Iris pigment epithelial cell (primary cell): ENCODE results near the gene PSAT1.
"Not testable (repeated sequence)": the region's sequence is repeated elsewhere in the genome, so short reads cannot be mapped to it uniquely, and the experiment has no call there.

ENCODE experiments used
- DNase-seq: peaks from one replicate; pipeline ENCODE4 v3.0.0-alpha.2; 2011; ENCODE audit warnings: low read depth

The PSAT1 gene

DNA sequence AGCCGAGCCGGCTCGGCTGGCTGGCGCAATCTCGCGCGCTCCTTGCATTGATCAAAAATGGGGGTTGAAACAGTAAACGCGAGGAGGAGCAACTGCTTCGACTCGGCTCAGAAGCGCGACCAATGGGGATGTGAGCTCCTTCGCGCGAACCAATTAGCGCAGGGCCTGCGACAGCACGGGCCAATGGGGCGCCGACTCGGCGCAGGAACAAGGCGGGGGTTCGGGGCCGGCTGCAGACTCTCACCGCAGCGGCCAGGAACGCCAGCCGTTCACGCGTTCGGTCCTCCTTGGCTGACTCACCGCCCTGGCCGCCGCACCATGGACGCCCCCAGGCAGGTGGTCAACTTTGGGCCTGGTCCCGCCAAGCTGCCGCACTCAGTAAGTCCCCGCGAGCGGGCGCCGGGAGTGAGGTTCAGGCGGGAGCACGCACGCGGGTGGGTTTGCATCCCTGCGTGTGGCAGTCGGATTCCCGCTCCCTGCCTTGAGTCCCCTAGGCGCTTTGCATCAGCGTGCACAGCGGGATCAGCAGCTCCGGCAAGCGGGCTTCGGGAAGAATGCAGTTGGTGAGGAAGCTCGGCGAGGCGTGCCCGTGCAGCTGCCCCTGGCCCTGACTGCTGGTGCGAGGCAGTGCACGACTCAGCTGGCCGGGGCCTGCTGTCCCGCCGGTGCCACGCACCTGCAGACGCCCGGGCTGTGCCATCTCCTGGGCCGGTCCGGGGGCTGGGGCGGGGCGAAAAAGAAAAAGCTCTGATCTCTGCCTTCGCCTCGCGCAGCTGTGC is at the start of gene PSAT1:
Gene PSAT1, plus strand, starts transcription at position 233 of the 779 bp plus-strand sequence. Its CDS starts 86 bp downstream, at position 319.
- peak; percentile 99 for DNase-seq

DNA sequence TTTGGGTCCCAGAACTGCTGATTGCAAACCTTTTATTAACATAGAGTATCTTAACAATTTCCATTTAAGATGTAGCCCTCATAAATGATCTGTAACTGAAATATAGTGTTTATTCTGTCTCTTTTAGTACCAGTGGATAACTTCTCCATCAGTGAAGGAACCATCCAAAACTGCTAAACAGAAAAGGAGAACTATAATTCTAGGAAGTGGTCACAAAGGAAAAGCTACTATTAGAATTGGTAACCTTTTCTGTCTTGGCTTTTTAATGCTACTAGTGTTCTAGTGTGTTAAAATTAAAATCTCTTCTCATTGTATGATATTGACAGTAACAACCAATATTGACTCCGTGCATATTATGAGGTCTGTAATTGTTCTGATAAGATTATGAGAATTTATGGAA is 48.3 kb upstream of the PSAT1 start:
- no peak for DNase-seq

DNA sequence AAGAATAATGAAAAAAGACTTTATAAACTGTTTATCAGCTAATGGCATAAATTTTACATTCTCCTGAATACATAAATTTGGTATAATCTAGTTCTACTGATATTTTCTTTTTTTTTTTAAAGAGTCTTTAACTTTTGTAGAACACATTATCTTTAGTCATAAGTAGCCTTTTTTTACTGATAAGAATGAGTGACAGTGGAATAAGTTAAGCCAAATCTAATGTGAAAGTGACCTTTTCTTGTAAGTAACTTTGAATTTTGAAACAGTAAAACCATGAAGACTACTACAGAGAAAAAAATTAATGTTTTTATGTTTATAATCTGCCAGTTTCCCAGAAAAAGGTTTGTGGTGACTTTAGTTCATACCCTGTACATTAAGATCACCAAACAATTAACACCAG is 47.4 kb upstream of the PSAT1 start:
- no peak for DNase-seq

DNA sequence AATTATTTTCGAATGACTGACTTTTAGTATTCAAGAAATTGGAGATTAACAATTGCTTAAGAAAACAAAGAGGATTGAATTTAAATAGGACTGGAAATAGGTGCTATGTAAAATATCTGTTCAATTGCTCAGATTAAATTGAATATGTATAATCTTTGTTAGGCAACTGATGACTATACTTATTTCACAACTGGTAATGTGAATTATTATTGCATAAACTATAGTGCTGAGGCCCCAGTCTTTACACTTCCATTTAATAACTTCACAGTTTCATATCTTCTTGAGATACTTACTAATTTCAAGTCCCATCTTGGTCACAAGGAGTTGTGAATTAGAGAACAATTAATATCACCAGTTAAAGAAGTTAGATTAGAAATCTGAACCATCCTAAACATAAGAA is 44.3 kb upstream of the PSAT1 start:
- no peak for DNase-seq

DNA sequence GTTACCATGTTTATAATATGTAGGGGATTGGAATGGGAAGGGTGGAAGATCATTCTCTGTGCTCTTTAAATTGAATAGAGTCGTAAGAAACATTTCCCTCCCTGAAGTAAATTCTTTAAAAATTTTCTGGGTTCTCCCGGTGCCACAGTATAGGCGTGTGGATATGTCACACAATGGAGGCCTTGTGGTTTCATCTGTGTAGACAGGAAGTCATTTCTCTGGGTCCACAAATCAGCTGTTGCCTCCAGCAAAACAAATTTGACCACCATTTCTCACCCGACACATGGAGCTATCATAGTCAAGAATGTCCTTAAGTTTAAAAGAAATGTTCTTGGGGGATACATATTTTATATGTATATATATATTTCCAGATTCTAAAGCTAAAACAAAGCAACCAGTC is 43.6 kb upstream of the PSAT1 start:
- DNase-seq = no peak

DNA sequence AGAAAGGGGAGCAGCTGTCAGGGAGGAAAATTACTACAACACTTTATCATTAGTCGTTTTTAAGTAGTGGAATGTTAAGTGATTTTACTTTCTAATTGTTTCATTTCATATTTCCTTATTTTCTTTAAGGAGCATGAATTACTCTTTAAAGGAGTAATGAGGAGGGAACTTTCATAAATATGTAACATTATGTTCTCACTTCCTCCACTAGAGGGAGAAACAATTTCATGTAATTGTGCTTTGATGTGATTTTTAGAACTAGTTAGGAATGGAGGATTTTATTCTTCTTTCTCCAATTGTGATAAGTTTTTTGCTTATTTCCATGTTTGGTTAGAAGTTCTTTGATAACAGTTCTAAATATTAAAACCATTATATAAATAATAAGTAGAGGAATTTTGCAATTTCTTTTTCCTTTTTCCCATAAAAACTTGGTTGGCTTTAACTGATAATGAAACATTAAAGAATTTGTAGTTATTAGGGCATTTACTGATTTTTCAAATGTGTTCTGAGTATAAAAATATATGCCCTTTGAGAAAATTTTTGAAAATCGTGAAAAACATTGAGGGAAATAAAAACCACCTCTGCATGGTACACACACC is 35.4 kb upstream of the PSAT1 start:
- peak; percentile 43 for DNase-seq

DNA sequence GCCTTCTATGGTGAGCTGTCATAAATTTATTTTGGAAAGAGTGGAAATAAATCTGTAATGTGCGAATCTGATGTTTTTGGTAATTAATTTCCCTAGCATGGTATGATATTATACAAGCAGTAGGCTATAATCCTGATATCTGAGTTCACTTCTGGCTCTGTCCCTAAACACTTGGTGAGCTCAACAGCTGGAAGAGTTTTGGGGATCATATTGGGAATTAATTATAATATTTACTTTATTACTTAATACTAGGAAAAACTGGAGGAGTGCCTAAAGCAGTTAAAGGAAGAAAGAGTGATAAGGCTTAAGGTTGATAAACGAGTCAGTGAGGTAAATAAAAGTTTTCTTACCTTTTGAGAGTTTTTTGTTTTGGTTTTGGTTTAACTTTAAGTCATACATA is 34.3 kb upstream of the PSAT1 start:
- DNase-seq = no peak

DNA sequence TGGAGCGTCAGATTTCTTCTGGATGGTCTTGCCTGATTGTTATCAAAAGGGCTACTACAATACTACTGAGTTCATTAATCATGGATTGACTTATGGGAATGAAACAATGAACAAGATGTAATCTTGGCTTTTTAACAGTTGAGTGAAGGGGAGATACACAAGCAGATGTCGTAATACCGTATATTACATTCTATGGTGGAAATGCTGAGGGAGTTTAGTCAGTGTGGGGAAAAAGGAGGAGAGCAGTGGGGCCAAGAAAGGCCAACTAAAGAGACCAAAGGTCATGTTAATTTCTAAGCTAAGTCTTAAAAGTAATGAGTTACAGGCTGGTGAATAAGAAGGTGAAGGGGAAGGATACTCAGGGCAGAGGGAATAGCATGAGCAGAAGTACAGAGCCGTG is 29.0 kb upstream of the PSAT1 start:
- no peak for DNase-seq

DNA sequence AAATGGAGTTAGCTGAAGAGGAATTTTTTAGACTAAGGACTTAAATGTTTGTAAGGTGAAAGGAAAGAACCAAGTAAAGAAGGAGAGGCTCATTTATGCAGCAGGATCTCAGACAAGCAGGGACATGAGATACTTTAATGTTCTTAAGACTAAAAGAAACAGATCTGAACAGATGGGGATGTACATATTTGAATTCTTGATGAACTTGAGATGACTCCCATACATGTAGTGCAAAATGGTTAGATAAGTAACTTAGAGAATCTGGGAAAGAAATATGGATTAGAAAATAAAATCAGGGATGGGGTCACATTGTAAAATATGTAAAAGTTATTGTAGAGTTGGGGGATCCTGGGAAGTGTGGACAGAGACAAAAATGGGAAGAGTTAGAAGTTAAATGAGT is 27.1 kb upstream of the PSAT1 start:
- DNase-seq = no peak

DNA sequence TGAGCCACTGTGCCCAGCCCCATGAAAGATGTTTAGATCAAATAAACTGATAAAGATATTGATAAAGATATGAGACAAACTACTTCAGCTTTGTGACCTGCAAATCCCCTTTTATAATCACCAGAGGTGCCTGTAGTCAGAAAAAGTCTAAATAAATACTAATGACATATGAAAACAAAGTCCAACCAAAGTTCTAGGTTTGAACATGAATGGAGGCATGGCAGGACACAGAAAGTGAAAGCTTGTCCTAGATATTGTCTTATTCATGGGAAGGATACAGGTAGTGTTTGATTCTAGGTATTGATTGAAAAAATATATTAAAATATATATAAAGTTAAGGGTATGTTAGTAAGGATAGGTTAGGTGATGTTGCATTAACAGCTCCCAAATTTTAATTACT is 24.6 kb upstream of the PSAT1 start:
- no peak for DNase-seq

DNA sequence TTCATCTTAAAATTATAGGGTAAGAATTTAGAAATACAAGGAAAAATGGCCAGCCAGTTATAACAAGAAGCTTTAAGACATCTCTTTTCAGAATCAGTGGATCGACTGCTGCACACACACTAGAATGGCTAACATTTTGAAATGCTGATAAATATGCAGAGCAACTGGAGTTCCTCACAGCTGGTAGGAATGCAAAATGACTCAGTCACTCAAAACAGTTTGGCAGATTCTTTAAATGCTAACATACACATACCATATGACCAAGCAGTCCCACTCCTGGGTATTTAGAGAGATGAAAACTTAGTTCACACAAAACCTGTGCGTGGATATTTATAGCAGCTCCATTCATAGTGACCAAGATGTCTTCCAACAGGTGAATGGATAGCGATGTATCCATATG is 23.2 kb upstream of the PSAT1 start:
- peak; percentile 65 for DNase-seq

DNA sequence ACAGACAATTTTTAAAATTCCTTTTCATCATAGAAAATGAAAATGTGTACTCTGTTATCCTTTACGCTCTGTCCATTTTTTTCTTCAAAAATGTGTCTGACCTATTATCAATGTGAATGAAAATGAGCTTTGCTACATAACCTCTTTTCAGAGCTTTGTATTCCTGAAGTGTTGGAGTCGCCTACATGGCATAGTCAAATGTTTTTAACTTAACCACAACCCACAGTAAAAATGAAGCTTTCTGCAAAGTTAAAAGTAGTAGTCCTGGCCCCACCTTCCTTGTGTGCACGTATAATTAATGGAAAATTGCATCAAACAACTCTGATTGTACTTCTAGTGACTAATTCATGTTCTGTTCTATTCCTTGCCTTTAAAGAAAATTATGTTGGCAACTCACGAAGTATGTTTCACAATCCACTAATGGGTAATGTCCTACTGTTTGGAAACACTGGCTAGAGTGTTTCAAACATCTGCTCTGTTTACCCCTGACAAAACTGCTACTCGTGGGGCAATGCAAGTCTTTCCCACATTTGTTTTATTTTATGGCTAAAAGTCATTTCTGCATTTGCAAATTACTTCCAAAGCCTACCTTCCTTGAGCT is 18.6 kb upstream of the PSAT1 start:
- DNase-seq = peak; percentile 85

DNA sequence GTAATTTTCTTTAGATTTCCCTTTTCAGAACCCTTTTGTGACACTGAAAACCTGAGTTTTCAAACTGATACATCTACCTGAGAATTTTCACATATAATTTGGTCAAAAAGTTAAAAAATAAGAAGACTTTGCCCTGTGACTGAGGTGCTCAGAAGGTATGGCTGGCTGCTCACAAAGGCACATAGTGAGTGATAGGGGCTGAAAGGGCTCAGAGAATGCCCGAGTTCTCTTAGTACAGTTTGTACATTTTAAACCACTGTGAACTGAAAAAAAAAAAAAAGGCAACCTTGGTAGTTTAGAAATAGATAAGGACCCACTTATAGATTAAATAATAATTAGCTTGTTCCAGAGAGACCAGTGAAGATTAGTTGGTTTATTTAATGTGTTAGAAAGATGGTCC is 18.1 kb upstream of the PSAT1 start:
- no peak for DNase-seq

DNA sequence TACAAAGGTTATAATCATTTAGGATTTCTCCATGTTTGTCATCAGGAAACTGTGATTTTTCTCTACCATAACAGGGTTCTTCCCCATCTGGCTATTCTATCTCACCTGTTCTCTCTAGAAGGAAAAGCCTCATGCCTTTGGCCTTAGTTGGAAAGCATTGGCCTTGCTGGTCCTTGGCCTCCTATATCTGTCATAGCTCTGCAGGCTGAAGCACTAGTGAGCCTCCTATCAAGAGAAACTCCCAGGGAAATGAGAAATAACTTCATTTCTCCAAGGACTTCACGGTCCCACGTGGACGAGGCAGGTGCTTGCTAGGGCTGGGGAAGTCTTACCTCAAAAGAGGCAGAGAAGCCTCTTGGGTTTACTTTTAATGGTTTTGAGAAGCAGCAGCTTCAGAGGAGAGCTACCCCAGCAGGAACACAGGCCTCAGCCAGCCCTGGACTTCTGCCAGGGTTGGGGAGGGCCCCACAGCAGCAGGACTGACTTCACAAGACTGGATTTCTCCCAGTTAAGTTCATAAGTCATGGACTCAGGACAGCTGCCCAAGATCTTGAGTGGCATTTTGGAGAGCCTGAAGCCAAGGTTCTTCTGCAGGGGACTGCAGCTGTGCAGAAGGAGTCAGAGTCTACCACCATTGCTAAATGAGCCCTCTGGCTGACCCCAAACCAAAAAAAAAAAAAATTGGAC is 15.8 kb upstream of the PSAT1 start:
- peak; percentile 81 for DNase-seq

DNA sequence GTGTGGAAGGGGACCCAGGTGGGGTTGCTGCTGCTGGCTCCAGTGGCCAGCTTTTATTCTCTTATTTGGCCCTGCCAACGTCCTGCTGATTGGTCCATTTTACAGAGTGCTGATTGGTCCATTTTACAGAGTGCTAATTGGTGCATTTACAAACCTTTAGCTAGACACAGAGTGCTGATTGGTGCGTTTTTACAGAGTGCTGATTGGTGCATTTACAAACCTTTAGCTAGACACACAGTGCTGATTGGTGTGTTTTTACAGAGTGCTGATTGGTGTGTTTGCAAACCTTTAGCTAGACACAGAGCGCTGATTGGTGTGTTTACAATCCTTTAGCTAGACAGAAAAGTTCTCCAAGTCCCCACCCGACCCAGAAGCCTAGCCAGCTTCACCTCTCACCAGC is 12.7 kb upstream of the PSAT1 start:
- not testable (repeated sequence) for DNase-seq

DNA sequence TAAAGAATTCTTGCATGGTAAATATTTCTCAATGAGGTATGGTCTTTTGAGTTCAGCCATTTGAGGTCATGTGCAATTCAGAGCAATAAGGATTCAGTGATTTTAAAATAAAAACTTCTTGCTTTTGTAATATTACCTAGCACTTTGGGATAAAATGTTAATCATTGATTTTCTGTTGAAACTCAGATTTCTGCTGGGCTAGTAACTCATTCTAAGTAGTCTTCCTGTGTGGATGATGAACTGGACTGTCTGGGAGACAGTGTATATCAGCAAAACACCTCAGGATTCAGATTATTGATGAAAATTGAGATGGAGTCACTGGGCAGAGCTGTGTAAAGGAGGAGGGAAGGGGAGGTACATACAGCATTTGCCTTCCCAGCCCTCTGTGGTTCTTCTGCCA is 10.8 kb upstream of the PSAT1 start:
- DNase-seq = no peak

DNA sequence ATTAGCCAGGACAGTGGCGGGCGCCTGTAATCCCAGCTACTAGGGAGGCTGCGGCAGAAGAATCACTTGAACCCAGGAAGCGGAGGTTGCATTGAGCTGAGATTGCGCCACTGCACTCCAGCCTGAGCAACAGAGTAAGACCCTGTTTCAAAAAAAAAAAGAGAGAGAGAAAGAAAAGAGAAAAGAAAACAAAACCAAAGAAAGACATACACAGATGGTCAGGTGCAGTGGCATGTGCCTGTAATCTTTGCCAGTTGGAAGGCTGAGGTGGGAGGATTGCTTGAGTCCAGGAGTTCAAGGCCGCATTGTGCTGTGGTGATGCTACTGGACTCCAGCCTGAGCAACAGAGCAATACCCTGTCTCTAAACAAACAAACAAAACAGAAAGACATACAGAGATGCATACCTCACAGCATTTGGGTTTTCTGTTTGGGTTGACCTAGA is 10.0 kb upstream of the PSAT1 start:
- no peak for DNase-seq

DNA sequence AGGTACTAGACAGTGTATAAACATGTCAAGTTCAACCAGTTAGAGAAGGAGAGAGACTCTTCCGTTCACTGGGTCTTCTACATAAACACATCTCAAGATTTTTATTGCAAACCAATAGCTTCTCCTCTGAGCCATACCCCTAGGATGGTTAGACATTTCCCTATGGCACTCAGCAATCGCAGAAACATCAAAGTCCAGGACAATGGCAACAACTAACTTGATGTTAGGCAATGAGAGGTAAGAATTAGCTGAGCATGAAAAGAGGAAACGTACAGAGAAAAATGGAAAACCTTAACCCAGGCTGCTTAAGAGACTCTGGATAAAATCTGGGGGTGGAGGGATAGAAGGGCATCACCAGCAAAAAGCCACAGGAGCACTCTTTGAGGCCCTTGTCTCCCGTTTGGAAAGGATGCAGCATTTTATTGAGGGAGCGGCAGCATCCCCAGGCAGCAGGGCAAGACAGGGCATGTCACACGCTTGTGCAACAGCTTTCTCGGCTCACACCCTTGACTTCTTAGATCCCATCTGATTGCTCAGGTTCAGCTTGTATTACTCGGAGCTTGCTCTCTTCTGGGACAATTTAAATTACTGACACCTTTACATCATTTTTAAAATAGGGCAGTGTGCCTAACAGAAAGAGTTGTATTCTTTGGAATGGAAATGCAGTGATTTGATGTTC is 8.6 kb upstream of the PSAT1 start:
- no peak for DNase-seq

DNA sequence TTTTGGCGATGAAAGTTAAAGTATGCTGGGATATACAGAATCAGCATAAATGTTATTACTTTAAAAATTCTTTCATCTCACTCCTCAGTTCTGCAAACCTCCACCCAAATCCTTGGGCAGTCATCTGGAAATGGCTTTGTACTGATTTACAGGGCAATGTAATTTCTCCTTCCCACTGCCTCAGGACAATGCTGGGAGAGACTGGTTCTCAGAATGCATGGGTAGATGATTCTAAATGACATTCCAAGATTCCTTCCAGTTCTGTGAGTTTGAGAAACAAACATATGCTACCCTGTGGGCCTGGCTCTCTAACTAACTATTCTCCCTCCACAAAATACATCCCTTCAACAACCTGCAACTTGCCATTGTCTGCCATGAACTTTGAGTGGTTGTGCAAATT is 7.5 kb upstream of the PSAT1 start:
- no peak for DNase-seq

DNA sequence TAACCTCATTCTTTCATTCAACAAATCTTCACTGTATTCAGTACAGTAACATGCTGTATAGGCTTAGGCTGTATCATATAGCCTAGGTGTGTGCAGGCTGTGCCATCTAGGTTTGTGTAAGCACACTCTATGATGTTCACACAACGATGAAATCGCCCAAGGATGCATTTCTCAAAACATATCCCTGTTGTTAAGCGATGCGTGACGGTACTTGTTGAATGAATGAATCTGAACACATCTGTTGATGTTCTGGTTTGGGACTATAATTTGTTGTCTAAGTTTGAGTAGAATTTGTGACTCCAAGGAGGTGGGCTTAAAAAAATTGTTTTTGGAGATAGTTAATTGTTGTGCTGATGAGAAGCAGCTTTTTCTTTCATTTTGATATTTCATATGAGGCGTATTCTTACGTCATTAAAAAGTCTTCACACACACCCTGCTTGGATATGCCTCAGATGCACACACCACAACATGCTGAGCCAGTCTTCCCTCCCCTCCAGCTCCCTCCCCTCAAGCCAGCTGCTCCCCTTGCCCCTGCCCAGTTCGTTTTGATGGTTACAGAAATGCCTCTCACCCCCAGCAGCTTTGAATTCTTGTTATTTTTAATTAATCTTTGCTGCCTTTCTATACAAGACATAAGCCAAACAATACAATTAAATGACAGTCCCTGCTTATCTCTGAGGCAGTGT is 5.5 kb upstream of the PSAT1 start:
- DNase-seq = no peak

DNA sequence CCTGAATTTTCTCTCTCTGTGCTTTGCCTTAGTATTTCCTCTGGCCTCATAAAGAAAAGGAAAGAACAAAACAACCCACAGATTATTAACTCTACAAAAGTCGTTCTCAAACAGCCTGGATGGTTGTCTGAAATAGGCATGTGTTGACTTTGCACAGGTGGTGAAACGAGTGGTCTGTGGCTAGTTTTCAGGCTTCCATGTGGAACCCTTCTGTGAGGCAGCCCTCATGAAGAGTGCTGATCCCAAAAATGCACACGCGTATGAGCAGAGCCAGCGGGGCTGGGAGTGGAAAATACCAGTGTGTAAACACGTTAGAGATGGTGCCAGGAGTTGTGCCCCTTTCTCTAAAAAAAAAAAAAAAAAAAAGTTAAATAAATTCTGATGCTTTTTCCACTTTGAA is 4.9 kb upstream of the PSAT1 start:
- DNase-seq = no peak
